ENCODE measurements around the gene EPHA6. TPM values are rescaled to one million over a fixed set of nuclear protein-coding genes. Genes with fewer than 3 reads are reported as not detected.

Gene EPHA6
- total and polyA plus RNA-seq, 10 of the 15 experiments (the other 5 are each of a cell fraction or from before 2014, with no cell fraction given): not detected

- no peak overlapping the region for H2AFZ ChIP-seq (ENCODE audit: control insufficient read depth, low read depth, low read length)
- no peak overlapping the region for H3K27ac ChIP-seq (ENCODE audit: control insufficient read depth, insufficient read depth)
- H3K27me3 ChIP-seq (replicated peaks in 1 of 2; ENCODE audit: control insufficient read depth in 2 of 2, insufficient read depth in 2 of 2, low read length in 1 of 2): no peaks in the 10 kb centered on the region
- CTCF ChIA-PET: no interaction called here
- in situ Hi-C loops (cut with MboI) (no loop called here), intact Hi-C loops (cut with micrococcal nuclease; ENCODE audit: unreplicated experiment) (no loop called here)
- H3K4me3 ChIP-seq: no peak overlapping the region
- no peaks in the 10 kb centered on the region for H3K9me3 ChIP-seq (replicated peaks; ENCODE audit: control insufficient read depth, insufficient read depth, low read length)
- TF ChIP-seq RUNX3 (IDR thresholded peaks at IDR 0.05; ENCODE audit: low read length) (no peak), BHLHE40 (IDR thresholded peaks at IDR 0.05; ENCODE audit: borderline replicate concordance in 1 of 2, low read depth in 2 of 2, low read length in 1 of 2) (no peak), KDM1A (IDR thresholded peaks at IDR 0.05; ENCODE audit: borderline replicate concordance) (no peak)
- TF ChIP-seq, protein P1, sequence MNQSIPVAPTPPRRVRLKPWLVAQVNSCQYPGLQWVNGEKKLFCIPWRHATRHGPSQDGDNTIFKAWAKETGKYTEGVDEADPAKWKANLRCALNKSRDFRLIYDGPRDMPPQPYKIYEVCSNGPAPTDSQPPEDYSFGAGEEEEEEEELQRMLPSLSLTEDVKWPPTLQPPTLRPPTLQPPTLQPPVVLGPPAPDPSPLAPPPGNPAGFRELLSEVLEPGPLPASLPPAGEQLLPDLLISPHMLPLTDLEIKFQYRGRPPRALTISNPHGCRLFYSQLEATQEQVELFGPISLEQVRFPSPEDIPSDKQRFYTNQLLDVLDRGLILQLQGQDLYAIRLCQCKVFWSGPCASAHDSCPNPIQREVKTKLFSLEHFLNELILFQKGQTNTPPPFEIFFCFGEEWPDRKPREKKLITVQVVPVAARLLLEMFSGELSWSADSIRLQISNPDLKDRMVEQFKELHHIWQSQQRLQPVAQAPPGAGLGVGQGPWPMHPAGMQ (IDR thresholded peaks at IDR 0.05; ENCODE audit: borderline replicate concordance): no peak
- H3K36me3 ChIP-seq (ENCODE audit: control insufficient read depth in 2 of 2, insufficient read depth in 2 of 2, low read length in 1 of 2): no peaks in the 10 kb centered on the region
- no peaks in the 10 kb centered on the region for H3K79me2 ChIP-seq (ENCODE audit: control insufficient read depth, insufficient read depth, low read length)
- SMC1A ChIA-PET (ENCODE audit: uncharacterized antibody, unreplicated experiment): no interaction called here
- no peak for ATAC-seq
- RAD21 ChIA-PET (ENCODE audit: unreplicated experiment): no interaction called here
- H3K4me2 ChIP-seq (ENCODE audit: control insufficient read depth, insufficient read depth): no peak overlapping the region
- no peak for DNase-seq (ENCODE audit: low read depth, low spot score)
- POLR2A ChIA-PET: no interaction called here
- no peak for FAIRE-seq
- BruUV-seq (replicated peaks): no TSS peak
- no peaks in the 10 kb centered on the region for H4K20me1 ChIP-seq (ENCODE audit: control insufficient read depth, insufficient read depth)
- H3K9ac ChIP-seq (ENCODE audit: control insufficient read depth, insufficient read depth, low read length): no peak overlapping the region
- no peaks in the 10 kb centered on the region for H3K4me1 ChIP-seq (ENCODE audit: control insufficient read depth, insufficient read depth, low read length)
Measured at GRCh38 chr3:97235611-97236315, 421.4 kb downstream of the EPHA6 start.

DNA sequence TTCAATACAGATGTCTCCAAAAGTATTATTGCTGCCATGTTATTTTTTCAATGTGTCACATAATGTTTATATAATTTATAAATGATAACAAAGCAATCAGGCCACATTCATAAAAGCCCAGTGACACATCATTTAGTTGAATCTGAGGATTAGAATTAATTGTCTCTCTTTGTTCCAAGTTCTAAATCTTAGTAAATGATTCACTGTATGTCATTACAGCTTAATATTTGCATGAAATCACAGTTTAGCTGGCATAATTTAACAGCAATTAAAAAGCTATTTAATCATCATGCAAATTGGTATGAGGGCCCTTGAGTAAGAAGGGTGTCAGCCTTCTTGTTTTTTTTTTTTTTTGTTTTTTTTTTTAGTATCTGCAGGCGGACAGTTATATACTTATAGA is 427.0 kb downstream of the EPHA6 start:
- no peaks in the 10 kb centered on the region for H3K36me3 ChIP-seq (ENCODE audit: control insufficient read depth in 2 of 2, insufficient read depth in 2 of 2, low read length in 1 of 2)
- ChIA-PET SMC1A (ENCODE audit: uncharacterized antibody, unreplicated experiment) (no interaction called here), CTCF (no interaction called here), POLR2A (no interaction called here), RAD21 (ENCODE audit: unreplicated experiment) (no interaction called here)
- no peak overlapping the region for H3K4me3 ChIP-seq
- no peak overlapping the region for H2AFZ ChIP-seq (ENCODE audit: control insufficient read depth, low read depth, low read length)
- no peak overlapping the region for H3K9ac ChIP-seq (ENCODE audit: control insufficient read depth, insufficient read depth, low read length)
- H3K4me1 ChIP-seq (ENCODE audit: control insufficient read depth, insufficient read depth, low read length): no peaks in the 10 kb centered on the region
- 0% methylated on average over 1 of the region's 1 CpG for WGBS (ENCODE audit: insufficient coverage, insufficient replicate concordance, low lambda C conversion rate, missing lambda C conversion rate)
- FAIRE-seq (no peak), ATAC-seq (no peak), DNase-seq (ENCODE audit: low read depth, low spot score) (no peak)
- H3K9me3 ChIP-seq (replicated peaks; ENCODE audit: control insufficient read depth, insufficient read depth, low read length): no peaks in the 10 kb centered on the region
- H3K79me2 ChIP-seq (ENCODE audit: control insufficient read depth, insufficient read depth, low read length): no peaks in the 10 kb centered on the region
- BruUV-seq (replicated peaks): no TSS peak
- in situ Hi-C loops (cut with MboI) (no loop called here), intact Hi-C loops (cut with micrococcal nuclease; ENCODE audit: unreplicated experiment) (no loop called here)
- H4K20me1 ChIP-seq (ENCODE audit: control insufficient read depth, insufficient read depth): no peaks in the 10 kb centered on the region
- H3K4me2 ChIP-seq (ENCODE audit: control insufficient read depth, insufficient read depth): no peak overlapping the region
- no peaks in the 10 kb centered on the region for H3K27me3 ChIP-seq (replicated peaks in 1 of 2; ENCODE audit: control insufficient read depth in 2 of 2, insufficient read depth in 2 of 2, low read length in 1 of 2)
- no peak overlapping the region for H3K27ac ChIP-seq (ENCODE audit: control insufficient read depth, insufficient read depth)
- TF ChIP-seq NRF1 (conservative IDR thresholded peaks at IDR 0.05; ENCODE audit: low read depth, low read length): no peak
- no peak for TF ChIP-seq E2F8 (IDR thresholded peaks at IDR 0.05; ENCODE audit: low read depth, partially characterized antibody)
- TF ChIP-seq STAT3 (IDR thresholded peaks at IDR 0.05; ENCODE audit: low read depth, low read length): no peak
- no peak for TF ChIP-seq ZNF207 (IDR thresholded peaks at IDR 0.05; ENCODE audit: borderline replicate concordance)
- TF ChIP-seq SIX5 (IDR thresholded peaks at IDR 0.05; ENCODE audit: low read depth, low read length, severe bottlenecking): no peak
- TF ChIP-seq BHLHE40 (IDR thresholded peaks at IDR 0.05; ENCODE audit: borderline replicate concordance in 1 of 2, low read depth in 2 of 2, low read length in 1 of 2): no peak
- TF ChIP-seq CHD1 (IDR thresholded peaks at IDR 0.05; ENCODE audit: low read depth, low read length): no peak
- TF ChIP-seq PAX5 (IDR thresholded peaks at IDR 0.05; ENCODE audit: borderline replicate concordance, low read depth, low read length): no peak
- TF ChIP-seq HDAC6 (IDR thresholded peaks at IDR 0.05; ENCODE audit: unreplicated experiment): no peak
- TF ChIP-seq POU2F2 (IDR thresholded peaks at IDR 0.05; ENCODE audit: borderline replicate concordance, low read depth, low read length): no peak
- TF ChIP-seq SRF (IDR thresholded peaks at IDR 0.05; ENCODE audit: low read depth in 2 of 2, low read length in 2 of 2): no peak
- TF ChIP-seq NR2C1 (IDR thresholded peaks at IDR 0.05): no peak

All from GM12878 (cell line).